NB4 (cell line): Measurements from ENCODE around the gene SLC38A2.

Source experiments
- MYC ChIP-seq: IDR thresholded peaks from 2 replicates; pipeline ENCODE4 v1.6.1; 2011; ENCODE audit warnings: low read depth, low read length
- POLR2A ChIP-seq: IDR thresholded peaks from 2 replicates; pipeline ENCODE4 v1.6.1; 2011; ENCODE audit warnings: mild to moderate bottlenecking; ENCODE audit not compliant: insufficient read length; ENCODE audit errors: extremely low read depth
- TF ChIP-seq, protein P1 (sequence below): IDR thresholded peaks from one replicate; pipeline ENCODE4 v1.5.1; 2012; ENCODE audit warnings: low read depth, low read length
- TF ChIP-seq, protein P2 (sequence below): IDR thresholded peaks from 2 replicates; pipeline ENCODE4 v1.6.1; 2011; ENCODE audit warnings: low read depth, low read length

DNA sequence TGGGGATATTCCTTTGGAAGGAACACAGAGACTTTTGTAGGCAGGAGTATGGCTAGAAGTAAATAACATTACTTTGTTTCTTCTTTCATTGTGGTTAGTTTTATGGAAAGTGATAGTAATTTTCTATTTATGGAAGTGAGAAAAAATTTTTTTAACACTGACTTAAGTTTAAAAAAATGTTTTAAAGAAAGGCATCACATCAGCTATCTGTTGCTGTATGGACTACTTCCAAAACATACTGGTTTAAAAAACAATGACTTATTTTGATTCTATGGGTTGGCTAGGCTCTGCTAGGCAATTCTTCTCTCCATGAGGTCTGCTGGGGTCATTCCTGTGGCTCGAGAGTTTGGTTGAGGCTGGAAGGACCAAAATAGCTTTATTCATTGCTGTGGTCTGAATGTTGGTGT is 31.7 kb upstream of the SLC38A2 start:
- TF ChIP-seq POLR2A (no peak), MYC (no peak)
- TF ChIP-seq, protein P1, sequence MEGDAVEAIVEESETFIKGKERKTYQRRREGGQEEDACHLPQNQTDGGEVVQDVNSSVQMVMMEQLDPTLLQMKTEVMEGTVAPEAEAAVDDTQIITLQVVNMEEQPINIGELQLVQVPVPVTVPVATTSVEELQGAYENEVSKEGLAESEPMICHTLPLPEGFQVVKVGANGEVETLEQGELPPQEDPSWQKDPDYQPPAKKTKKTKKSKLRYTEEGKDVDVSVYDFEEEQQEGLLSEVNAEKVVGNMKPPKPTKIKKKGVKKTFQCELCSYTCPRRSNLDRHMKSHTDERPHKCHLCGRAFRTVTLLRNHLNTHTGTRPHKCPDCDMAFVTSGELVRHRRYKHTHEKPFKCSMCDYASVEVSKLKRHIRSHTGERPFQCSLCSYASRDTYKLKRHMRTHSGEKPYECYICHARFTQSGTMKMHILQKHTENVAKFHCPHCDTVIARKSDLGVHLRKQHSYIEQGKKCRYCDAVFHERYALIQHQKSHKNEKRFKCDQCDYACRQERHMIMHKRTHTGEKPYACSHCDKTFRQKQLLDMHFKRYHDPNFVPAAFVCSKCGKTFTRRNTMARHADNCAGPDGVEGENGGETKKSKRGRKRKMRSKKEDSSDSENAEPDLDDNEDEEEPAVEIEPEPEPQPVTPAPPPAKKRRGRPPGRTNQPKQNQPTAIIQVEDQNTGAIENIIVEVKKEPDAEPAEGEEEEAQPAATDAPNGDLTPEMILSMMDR = no peak
- TF ChIP-seq, protein P2, sequence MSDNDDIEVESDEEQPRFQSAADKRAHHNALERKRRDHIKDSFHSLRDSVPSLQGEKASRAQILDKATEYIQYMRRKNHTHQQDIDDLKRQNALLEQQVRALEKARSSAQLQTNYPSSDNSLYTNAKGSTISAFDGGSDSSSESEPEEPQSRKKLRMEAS = no peak
